Common myeloid progenitor, CD34-positive (primary cell): ENCODE measurements around the gene PLCH1.

Experiments used
- CTCF ChIA-PET: fragments of 350-600 bp; sonication (Branson Sonifier 250); formaldehyde crosslinking; loops from one replicate; lab custom pipeline; 2021; ENCODE audit warnings: antibody characterized with exemption; lab: Charles Lee
- POLR2A ChIA-PET: fragments of 350-600 bp; sonication (Branson Sonifier 250); formaldehyde crosslinking; loops from one replicate; lab custom pipeline; 2021; ENCODE audit warnings: antibody characterized with exemption; lab: Charles Lee
- DNase-seq, 3 donors: peaks; one replicate each; pipeline versions ENCODE4 v3.0.0 to v3.0.0-alpha.2; 2013
- H3K27ac ChIP-seq, 2 experiments: 1 replicate in 1 of 2; 2 replicates in 1 of 2; pipeline ENCODE4 v1.7.0; 2013; ENCODE audit warnings: inconsistent platforms in 2 of 2, low read length in 2 of 2, mild to moderate bottlenecking in 2 of 2, low read depth in 1 of 2, moderate library complexity in 1 of 2; ENCODE audit not compliant: severe bottlenecking in 2 of 2, insufficient read depth in 1 of 2, poor library complexity in 1 of 2
- H3K27me3 ChIP-seq, 5 experiments: replicated peaks in 2 of 5; 1 replicate in 3 of 5; 2 replicates in 2 of 5; pipeline versions ENCODE4 v1.6.1 to v1.7.0; 2013; ENCODE audit warnings: low read length in 4 of 5, mild to moderate bottlenecking in 2 of 5, moderate library complexity in 2 of 5, inconsistent platforms in 1 of 5; ENCODE audit not compliant: insufficient read depth in 5 of 5, control insufficient read depth in 4 of 5
- H3K36me3 ChIP-seq, 4 experiments: 1 replicate in 2 of 4; 2 replicates in 2 of 4; pipeline versions ENCODE4 v1.6.1 to v1.7.0; 2013; ENCODE audit warnings: low read length in 3 of 4, control low read depth in 1 of 4, mild to moderate bottlenecking in 1 of 4; ENCODE audit not compliant: control insufficient read depth in 4 of 4, insufficient read depth in 4 of 4
- H3K4me1 ChIP-seq, 4 experiments: 1 replicate in 3 of 4; 2 replicates in 1 of 4; pipeline versions ENCODE4 v1.6.1 to v1.7.1; 2013; ENCODE audit warnings: low read length in 3 of 4, mild to moderate bottlenecking in 3 of 4, control low read depth in 1 of 4, inconsistent platforms in 1 of 4, moderate library complexity in 1 of 4; ENCODE audit not compliant: control insufficient read depth in 4 of 4, insufficient read depth in 4 of 4; ENCODE audit errors: control extremely low read depth in 1 of 4
- H3K4me3 ChIP-seq, 7 experiments: 1 replicate in 4 of 7; 2 replicates in 3 of 7; pipeline versions ENCODE4 v1.5.1 to v1.7.0; 2013; ENCODE audit warnings: mild to moderate bottlenecking in 7 of 7, low read length in 6 of 7, moderate library complexity in 6 of 7, inconsistent platforms in 2 of 7, low read depth in 2 of 7, control low read depth in 1 of 7; ENCODE audit not compliant: insufficient read depth in 4 of 7, control insufficient read depth in 1 of 7; ENCODE audit errors: extremely low read depth in 1 of 7
- H3K9me3 ChIP-seq, 5 experiments: 1 replicate in 4 of 5; 2 replicates in 1 of 5; pipeline versions ENCODE4 v1.6.1 to v1.7.1; 2013; ENCODE audit warnings: low read length in 4 of 5, mild to moderate bottlenecking in 2 of 5, inconsistent platforms in 1 of 5, low read depth in 1 of 5, moderate library complexity in 1 of 5; ENCODE audit not compliant: control insufficient read depth in 4 of 5, insufficient read depth in 2 of 5; ENCODE audit errors: control extremely low read depth in 1 of 5
- WGBS: methylation state at CpG from one replicate; pipeline ENCODE4 v1.1.5; 2013; ENCODE audit not compliant: insufficient coverage; 5-methylcytosine and 5-hydroxymethylcytosine counted together

PLCH1 gene

DNA sequence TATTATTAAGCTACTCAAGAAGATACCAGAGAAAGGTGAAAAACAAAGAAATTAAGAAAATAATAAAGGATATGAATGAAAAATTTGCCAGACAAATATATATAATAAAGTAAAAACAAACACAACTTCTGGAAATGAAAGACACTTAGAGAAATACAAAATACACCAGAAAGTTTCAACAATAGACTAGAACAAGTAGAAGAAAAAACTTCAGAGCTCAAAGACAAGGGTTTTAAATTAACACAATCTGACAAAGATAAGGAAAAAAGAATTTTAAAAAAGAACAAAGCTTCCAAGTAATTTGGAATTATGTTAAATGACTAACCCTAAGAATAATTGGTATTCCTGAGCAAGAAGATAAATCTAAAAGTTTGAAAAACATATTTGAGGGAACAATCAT is 135.3 kb downstream of the PLCH1 start:
- peaks cover 2 to 15% (median 5%) of the 10 kb centered on the region in 5 experiments for H3K9me3 ChIP-seq
- H3K27me3 ChIP-seq: no peaks in the 10 kb centered on the region
- no peak overlapping the region for H3K27ac ChIP-seq
- ChIA-PET POLR2A (no interaction called here), CTCF (interaction anchor here (0.9 kb wide), 1 partner anchor 10 kb away, joined by 3 read pairs; no protein-coding TSS in a partner anchor)
- no peak for DNase-seq
- H3K36me3 ChIP-seq: no peaks in the 10 kb centered on the region
- H3K4me1 ChIP-seq: no peaks in the 10 kb centered on the region
- no peak overlapping the region for H3K4me3 ChIP-seq

DNA sequence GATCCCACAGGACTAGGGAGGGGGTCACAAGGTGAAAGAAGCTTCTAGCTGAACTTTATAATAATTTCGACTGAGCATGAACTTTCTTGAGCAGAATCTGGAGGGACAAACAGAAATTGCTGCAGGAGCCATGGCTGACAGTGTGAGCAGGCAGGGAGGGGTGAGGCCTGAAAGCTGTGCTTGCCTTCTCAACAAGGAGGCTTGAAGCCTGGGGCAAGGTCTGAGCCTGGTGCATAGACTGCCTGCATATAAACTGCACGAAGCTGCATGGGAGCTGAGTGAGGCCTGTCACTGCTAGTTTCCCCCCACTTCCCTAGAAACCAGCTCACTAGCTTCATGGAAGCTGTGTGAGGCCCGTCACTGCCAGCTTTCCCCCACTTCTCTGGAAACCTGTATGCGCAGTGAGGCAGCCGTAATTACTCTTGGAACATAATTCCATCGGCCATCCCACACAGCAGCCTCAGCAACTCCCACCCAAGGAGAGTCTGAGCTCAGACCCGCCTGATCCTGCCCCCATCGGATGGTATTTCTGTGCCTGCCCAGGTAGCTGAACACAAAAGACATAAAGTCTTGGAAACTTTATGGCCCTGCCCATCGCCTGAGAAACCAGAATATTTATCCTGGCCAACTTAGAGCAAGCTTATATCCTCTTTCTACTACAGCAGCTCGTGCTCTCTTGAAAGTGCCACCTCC is 136.5 kb downstream of the PLCH1 start:
- Histone ChIP-seq H3K4me3 (no peak overlapping the region), H3K36me3 (no peaks in the 10 kb centered on the region), H3K4me1 (no peaks in the 10 kb centered on the region), H3K27ac (no peak overlapping the region), H3K9me3 (peaks cover 2 to 13% (median 5%) of the 10 kb centered on the region in 5 experiments), H3K27me3 (no peaks in the 10 kb centered on the region)
- DNase-seq: no peak
- ChIA-PET POLR2A (interaction anchor here (0.6 kb wide), 2 partner anchors 10 to 172 kb away, joined by 3 to 4 read pairs; no protein-coding TSS in a partner anchor), CTCF (interaction anchor here (0.7 kb wide), 1 partner anchor 47 kb away, joined by 3 read pairs; no protein-coding TSS in a partner anchor)
- 95% methylated on average over 9 of the region's 10 CpGs for WGBS

DNA sequence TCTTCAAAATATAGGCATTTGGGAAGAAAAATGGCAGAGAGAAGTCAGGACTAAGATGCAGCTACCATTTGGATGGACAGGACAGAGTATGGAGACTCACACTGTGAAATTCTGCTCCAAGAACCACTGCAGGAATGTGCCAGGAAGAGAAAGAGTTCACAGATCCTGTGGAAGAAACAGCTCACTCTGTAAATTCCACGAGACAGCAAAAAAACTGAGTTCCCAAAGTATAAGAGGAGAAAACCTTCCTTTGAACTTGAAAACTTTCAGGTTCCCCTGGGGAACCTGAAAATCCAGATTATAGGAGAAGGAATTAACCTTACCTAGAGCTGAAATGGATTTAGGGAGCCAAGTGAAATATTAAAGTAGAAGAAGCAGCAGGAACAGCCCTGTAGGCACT is 137.1 kb downstream of the PLCH1 start:
- DNase-seq: no peak
- H3K4me3 ChIP-seq: no peak overlapping the region
- ChIA-PET CTCF (no interaction called here), POLR2A (interaction anchor here (0.6 kb wide), 1 partner anchor 171 kb away, joined by 4 read pairs; no protein-coding TSS in a partner anchor)
- H3K36me3 ChIP-seq: no peaks in the 10 kb centered on the region
- WGBS: 100% methylated on average over 1 of the region's 1 CpG
- H3K27ac ChIP-seq: no peak overlapping the region
- no peaks in the 10 kb centered on the region for H3K27me3 ChIP-seq
- no peaks in the 10 kb centered on the region for H3K4me1 ChIP-seq
- peaks cover 2 to 12% (median 5%) of the 10 kb centered on the region in 5 experiments for H3K9me3 ChIP-seq

DNA sequence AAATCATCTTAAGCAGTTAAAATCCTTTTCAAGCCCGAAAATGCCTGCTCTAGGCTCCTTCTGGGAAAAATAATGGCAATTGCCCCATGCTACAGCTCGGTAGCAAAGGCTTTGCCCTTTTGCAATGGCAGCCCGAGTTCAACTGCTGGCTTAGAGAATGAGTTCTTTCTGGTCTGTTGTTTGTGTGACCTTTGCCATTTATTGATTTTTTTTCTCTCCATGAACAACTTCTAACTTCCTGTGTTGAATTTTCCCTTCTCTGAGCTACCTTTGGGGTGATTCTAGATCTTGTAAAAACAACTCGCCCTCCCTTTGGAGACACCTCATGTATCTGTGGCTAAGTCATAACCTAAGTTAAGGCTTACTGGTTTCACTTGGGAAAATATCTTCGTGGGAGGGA is 139.3 kb downstream of the PLCH1 start:
- Histone ChIP-seq H3K27ac (no peak overlapping the region), H3K4me1 (peaks cover 0 to 6% (median 0%) of the 10 kb centered on the region in 4 experiments), H3K4me3 (no peak overlapping the region), H3K9me3 (peaks cover 2 to 10% (median 5%) of the 10 kb centered on the region in 5 experiments), H3K36me3 (no peaks in the 10 kb centered on the region), H3K27me3 (no peaks in the 10 kb centered on the region)
- DNase-seq: no peak
- ChIA-PET CTCF (no interaction called here), POLR2A (no interaction called here)
- WGBS: 100% methylated on average over 3 of the region's 5 CpGs

DNA sequence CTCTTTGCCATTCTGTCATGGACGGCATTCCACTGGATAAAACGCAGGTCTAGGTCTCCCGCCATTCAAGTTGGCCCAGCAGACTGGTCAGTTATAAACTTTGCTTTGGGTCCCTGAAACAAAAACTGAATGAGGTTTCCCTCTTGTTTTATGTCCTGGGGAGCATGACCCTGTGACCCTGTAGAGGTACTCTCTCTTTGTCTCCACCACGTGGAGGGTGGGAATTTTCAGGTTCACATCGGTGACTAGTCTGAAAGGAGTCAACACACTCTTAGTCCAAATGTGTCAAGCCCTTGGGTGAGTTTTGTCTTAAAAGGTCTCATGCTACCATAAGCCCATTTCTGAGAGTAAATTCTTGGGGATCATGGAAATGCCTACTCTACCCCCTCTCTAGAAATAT is 139.9 kb downstream of the PLCH1 start:
- Histone ChIP-seq H3K36me3 (no peaks in the 10 kb centered on the region), H3K4me1 (peaks cover 0 to 6% (median 0%) of the 10 kb centered on the region in 4 experiments), H3K9me3 (peaks cover 2 to 9% (median 5%) of the 10 kb centered on the region in 5 experiments), H3K27me3 (no peaks in the 10 kb centered on the region), H3K4me3 (no peak overlapping the region), H3K27ac (no peak overlapping the region)
- ChIA-PET CTCF (no interaction called here), POLR2A (no interaction called here)
- 100% methylated on average over 5 of the region's 5 CpGs for WGBS
- DNase-seq: no peak

DNA sequence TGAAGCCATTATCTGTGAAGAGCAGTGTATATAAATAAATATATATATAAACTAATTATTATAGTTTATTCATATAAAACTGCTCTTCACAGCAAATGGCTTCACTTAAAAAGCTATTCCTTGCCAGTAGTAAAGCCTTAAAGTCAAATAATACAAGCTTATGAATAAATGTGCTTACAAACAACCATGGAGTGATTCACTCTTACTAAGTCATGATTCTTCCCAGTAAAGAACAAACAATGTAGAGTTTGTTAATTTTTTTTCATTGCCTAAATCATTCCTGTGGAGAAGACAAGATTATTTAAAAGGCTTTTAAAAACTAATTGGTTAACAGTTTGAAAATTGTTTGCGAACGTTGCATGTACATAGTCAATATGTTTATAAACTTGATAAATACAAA is 140.7 kb downstream of the PLCH1 start:
- POLR2A ChIA-PET: no interaction called here
- H3K27me3 ChIP-seq: no peaks in the 10 kb centered on the region
- CTCF ChIA-PET: no interaction called here
- no CpG with 5 or more reads among the region's 2 CpGs for WGBS
- no peak for DNase-seq
- H3K4me1 ChIP-seq: peaks cover 0 to 6% (median 0%) of the 10 kb centered on the region in 4 experiments
- H3K36me3 ChIP-seq: no peaks in the 10 kb centered on the region
- peaks cover under 1 to 6% (median 2%) of the 10 kb centered on the region in 5 experiments for H3K9me3 ChIP-seq
- H3K27ac ChIP-seq: no peak overlapping the region
- no peak overlapping the region for H3K4me3 ChIP-seq

DNA sequence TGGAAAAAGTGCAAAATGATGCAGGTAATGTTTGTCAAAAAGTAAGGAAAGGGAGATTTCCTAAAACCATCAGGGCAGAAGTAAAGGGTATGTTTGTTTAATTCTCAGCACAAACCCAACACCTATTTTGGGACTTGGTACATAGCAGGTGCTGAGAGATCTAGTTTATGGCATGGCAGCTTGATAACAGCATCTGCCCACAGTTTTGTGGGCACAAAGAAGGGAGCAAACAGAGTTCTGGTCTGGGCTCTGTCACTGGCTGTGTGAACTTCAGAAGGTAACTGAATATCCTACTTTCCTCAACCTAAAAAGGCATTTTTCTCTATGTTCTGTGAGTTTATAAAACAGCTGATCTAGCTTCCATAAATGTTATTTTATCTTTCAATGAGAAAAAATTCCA is 141.6 kb downstream of the PLCH1 start:
- no peak for DNase-seq
- H3K4me1 ChIP-seq: peaks cover 0 to 6% (median 0%) of the 10 kb centered on the region in 4 experiments
- H3K4me3 ChIP-seq: no peak overlapping the region
- no peaks in the 10 kb centered on the region for H3K9me3 ChIP-seq
- POLR2A ChIA-PET: no interaction called here
- no peaks in the 10 kb centered on the region for H3K27me3 ChIP-seq
- no peak overlapping the region for H3K27ac ChIP-seq
- CTCF ChIA-PET: no interaction called here
- H3K36me3 ChIP-seq: no peaks in the 10 kb centered on the region
